HG02870 (cell line): ENCODE measurements around the gene BGLAP.
"Not testable (repeated sequence)": the region's sequence is repeated elsewhere in the genome, so short reads cannot be mapped to it uniquely, and the experiment has no call there.

Experiments
- ATAC-seq: cut with Tn5 transposase; IDR thresholded peaks from one replicate; pipeline ENCODE4 v1.9.1; 2021; ENCODE audit warnings: mild to moderate bottlenecking, moderate library complexity; ENCODE audit not compliant: unreplicated experiment

Gene BGLAP

DNA sequence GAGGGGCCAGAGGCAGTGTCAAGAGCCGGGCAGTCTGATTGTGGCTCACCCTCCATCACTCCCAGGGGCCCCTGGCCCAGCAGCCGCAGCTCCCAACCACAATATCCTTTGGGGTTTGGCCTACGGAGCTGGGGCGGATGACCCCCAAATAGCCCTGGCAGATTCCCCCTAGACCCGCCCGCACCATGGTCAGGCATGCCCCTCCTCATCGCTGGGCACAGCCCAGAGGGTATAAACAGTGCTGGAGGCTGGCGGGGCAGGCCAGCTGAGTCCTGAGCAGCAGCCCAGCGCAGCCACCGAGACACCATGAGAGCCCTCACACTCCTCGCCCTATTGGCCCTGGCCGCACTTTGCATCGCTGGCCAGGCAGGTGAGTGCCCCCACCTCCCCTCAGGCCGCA is at the start of gene BGLAP:
TSS of gene BGLAP (plus strand) at position 259 of the 400 bp plus-strand sequence. CDS start at position 307, 48 bp downstream.
- no peak for ATAC-seq

DNA sequence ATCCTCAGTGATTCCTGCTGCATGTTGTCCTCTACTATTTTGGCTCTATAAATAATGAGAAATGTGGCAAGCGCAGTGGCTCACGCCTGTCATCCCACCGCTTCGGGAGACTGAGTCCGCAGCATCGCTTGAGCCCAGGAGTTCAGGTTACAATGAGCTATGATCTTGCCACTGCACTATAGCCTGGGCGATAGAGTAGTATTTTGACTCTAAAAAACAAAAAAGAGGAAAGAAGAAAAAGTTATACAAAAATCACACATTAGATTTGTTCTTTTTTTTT is 48.8 kb upstream of the BGLAP start:
- no peak for ATAC-seq

DNA sequence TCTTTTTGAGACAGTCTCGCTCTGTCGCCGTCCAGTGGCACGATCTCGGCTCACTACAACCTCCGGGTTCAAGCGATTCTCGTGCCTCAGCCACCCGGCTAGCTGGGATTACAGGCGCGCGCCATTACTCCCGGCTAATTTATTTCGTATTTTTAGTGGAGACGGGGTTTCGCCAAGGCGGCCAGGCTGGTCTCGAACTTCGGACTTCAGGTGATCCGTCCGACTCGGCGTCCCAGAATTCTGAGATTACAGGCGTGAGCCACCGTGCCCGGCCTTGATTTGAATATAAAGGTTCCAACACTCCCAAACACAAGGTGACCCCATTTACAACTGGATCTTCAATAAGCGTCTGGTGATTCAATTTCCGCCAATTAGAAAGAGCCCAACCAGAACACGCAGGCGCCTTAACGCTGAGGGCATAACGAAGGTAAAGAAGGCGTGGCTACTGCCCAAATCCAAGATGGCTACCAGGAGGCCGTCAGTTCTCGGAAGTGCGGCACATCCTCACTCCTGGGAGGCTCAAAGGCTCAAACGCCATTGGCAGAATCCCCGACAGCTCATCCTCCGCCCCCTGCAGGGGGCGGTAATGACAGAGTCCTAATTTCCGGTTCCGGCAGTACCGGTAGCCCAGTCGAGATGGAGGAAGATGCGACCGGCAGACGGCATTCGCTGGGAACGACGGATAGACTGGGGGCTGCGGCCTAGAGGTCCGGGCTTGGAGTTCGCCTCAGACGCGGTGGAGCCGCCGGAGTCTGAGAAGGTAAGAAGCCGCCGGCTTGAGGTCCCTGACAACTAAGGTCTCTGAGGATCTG is 48.3 kb upstream of the BGLAP start, which contains the start of gene SLC25A44:
TSS of gene SLC25A44 (plus strand) at position 617 of the 812 bp plus-strand sequence. CDS start 5,744 bp downstream, outside the sequence.
- peak; percentile 96 for ATAC-seq

- ATAC-seq = no peak
Observed at GRCh38 chr1:156194300-156194652, 47.7 kb upstream of the BGLAP start.

GRCh38 chr1:156195853-156196252 is 46.1 kb upstream of the BGLAP start:
- no peak for ATAC-seq

DNA sequence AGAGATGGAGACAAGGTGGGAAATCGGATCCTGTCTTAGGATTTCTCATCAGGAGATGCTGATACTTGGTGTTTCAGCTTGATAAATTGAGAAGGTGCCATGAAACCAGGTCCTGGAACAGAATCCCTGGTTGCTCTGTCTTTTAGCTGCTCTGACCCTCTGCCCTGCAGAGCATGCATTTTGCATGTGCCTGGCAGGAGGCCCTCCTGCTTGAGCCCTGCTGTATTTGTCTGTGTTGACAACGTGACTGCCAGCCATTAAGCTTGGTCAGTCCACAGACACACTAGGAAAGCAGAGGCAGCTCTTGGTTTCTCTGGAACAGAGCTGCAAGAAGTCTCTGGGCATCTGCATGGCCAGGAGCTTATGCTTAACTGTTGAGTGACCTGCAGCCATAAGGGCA is 45.5 kb upstream of the BGLAP start:
- no peak for ATAC-seq

- ATAC-seq = peak; percentile 48
Observed at GRCh38 chr1:156198831-156199349, 43.1 kb upstream of the BGLAP start.

GRCh38 chr1:156200044-156200443 is 41.9 kb upstream of the BGLAP start:
- no peak for ATAC-seq

- ATAC-seq = no peak
Observed at GRCh38 chr1:156203331-156203730, 38.7 kb upstream of the BGLAP start.

DNA sequence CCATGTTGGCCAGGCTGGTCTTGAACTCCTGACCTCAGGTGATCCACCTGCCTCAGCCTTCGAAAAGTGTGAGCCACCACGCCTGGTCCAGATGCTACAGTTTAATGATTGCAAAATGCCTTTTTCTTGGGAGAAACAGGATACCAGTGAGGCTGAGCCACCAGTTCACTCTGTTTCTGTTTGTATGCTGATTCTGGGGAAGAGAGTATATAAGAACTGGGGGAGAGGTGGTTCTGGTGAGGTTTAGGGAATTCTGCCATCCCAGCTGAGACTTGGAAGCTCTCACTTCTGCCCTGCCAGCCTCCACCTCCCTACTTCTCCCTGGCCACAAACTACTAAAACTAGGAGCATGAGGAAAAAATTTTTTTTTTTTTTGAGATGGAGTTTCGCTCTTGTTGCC is 37.3 kb upstream of the BGLAP start:
- no peak for ATAC-seq

DNA sequence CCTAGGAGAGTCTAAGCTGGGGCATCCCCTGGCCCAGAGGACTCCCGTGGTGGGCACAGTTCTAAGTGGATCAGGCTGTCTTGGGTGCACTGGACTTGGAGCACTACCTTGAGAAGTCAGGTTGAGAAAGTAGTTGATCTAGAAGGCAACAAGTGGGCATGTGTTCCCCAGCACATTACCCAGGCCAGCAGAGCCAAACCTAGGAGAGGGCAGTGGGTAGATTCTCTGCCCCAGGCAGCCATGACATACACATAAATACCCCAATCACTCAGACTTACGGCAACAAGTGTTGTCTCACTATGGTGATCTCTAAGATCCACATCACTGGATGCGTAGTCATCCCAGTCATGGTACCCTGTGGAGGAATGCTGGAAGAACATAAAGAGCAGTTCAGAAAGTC is 30.7 kb upstream of the BGLAP start:
- ATAC-seq = no peak

GRCh38 chr1:156212130-156212529 is 29.9 kb upstream of the BGLAP start:
- no peak for ATAC-seq

DNA sequence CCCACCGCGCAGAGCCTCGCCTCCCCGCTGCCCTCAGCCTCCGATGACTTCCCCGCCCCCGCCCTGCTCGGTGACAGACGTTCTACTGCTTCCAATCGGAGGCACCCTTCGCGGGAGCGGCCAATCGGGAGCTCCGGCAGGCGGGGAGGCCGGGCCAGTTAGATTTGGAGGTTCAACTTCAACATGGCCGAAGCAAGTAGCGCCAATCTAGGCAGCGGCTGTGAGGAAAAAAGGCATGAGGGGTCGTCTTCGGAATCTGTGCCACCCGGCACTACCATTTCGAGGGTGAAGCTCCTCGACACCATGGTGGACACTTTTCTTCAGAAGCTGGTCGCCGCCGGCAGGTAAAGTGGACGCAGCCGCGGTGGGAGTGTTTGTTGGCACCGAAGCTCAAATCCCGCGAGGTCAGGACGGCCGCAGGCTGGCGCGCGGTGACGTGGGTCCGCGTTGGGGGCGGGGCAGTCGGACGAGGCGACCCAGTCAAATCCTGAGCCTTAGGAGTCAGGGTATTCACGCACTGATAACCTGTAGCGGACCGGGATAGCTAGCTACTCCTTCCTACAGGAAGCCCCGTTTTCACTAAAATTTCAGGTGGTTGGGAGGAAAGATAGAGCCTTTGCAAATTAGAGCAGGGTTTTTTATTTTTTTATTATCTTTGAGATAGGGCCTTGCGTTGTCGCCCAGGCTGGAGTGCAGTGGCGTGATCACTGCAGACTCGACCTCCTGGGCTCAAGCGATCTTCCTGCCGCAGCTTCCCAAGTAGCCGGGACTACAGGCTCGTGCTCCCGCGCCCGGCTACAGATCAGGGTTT is 28.9 kb upstream of the BGLAP start, which contains the start of gene PMF1:
TSS of gene PMF1 (plus strand) at position 175 of the 811 bp plus-strand sequence. CDS start at position 184, 9 bp downstream.
- ATAC-seq = peak; percentile 78

DNA sequence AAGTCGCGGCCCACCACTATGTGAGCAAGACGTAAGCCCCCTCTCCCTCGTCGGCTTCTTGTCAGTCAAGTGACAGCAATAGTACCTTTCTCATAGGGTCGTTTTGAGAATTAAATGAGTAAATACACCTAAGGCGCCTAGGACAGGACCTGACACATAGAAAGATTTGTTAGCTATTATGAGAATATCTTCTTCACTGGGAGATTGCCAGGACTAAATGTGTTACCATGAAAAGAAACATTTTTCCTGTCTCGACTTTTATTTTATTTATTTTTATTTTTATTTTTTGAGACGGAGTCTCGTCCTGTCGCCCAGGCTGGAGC is 28.4 kb upstream of the BGLAP start:
- no peak for ATAC-seq

- no peak for ATAC-seq
Observed at GRCh38 chr1:156214024-156214748, 27.8 kb upstream of the BGLAP start.

GRCh38 chr1:156216361-156217086 is 25.5 kb upstream of the BGLAP start:
- ATAC-seq = not testable (repeated sequence)

DNA sequence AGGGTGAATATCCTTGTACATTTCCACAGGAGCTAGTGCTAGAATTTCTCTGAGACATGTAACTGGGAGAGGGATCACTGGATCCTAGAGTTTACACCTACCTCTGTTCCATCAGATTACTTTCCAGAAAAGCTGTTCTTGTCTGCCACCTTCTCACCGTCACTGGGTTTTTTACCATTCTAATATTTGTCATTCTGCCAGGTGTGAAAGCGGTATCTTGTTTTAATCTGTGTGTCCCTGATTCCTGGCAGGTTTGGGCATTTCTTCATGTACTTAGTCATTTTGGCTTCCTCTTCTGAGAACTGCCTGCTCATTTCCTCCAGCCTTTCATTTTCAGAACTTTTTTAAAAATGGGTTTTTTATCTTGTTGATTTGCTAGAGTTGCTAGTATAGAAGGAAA is 24.1 kb upstream of the BGLAP start:
- ATAC-seq = no peak

- no peak for ATAC-seq
Observed at GRCh38 chr1:156220226-156220625, 21.8 kb upstream of the BGLAP start.

DNA sequence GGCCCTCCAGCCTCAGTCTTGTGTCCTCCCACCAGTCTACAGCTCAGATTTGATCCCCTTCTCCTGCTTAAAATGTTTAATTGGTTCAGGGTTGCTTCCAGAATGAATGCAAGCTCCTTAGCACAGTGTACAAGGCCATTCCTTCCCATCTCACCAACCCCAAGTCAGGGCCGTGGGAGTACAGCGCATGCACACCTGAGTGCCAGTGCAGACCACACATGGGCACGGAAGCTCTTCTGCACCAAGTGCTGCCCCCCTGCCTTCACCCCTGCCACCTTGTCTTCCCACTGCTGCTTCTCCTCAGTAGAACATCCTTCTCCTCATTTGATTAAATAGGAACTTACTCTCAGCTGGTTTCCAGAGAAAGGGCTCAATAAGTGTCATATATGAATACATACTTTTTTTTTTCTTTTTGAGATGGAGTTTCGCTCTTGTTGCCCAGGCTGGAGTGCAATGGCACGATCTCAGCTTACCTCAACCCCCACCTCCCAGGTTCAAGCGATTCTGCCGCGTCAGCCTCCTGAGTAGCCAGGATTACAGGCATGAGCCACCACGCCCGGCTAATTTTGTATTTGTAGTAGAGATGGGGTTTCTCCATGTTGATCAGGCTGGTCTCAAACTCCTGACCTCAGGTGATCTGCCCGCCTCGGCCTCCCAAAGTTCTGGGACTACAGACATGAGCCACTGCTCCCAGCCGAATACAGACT is 19.8 kb upstream of the BGLAP start:
- no peak for ATAC-seq

- no peak for ATAC-seq
Observed at GRCh38 chr1:156225677-156226014, 16.3 kb upstream of the BGLAP start.
